HEK293T (cell line): ENCODE results near the gene MACROD1.

Experiments
- CTCF ChIA-PET: fragments of 350-600 bp; formaldehyde crosslinking; extraction: SDS; loops from one replicate; lab custom pipeline; 2021; ENCODE audit warnings: antibody characterized with exemption, inconsistent platforms; lab: Yijun Ruan, JAX
- POLR2A ChIA-PET: fragments of 350-600 bp; formaldehyde crosslinking; extraction: SDS; loops from one replicate; lab custom pipeline; 2020; ENCODE audit warnings: antibody characterized with exemption, inconsistent platforms; lab: Yijun Ruan, JAX
- DNase-seq: peaks from one replicate; pipeline ENCODE4 v3.0.0; 2012; ENCODE audit warnings: mixed read lengths; ENCODE audit errors: extremely low spot score
- ARNT ChIP-seq: fragments of 450-650 bp; IDR thresholded peaks from 2 replicates; pipeline ENCODE4 v1.6.1; 2017; ENCODE audit warnings: mild to moderate bottlenecking
- BHLHE40 ChIP-seq: fragments of 450-650 bp; IDR thresholded peaks from 2 replicates; pipeline ENCODE4 v1.6.1; 2016; ENCODE audit warnings: mild to moderate bottlenecking, moderate library complexity, borderline replicate concordance
- CTBP1 ChIP-seq: fragments of 450-650 bp; IDR thresholded peaks from 2 replicates; pipeline ENCODE4 v1.6.1; 2016; ENCODE audit warnings: borderline replicate concordance
- ELF4 ChIP-seq: fragments of 450-650 bp; IDR thresholded peaks from 2 replicates; pipeline ENCODE4 v1.6.1; 2017; ENCODE audit warnings: antibody characterized with exemption
- FOXA1 ChIP-seq: fragments of 450-650 bp; IDR thresholded peaks from 2 replicates; pipeline ENCODE4 v1.6.1; 2016; ENCODE audit warnings: mild to moderate bottlenecking
- FOXK2 ChIP-seq: fragments of 450-650 bp; IDR thresholded peaks from 2 replicates; pipeline ENCODE4 v1.6.1; 2016; ENCODE audit warnings: mild to moderate bottlenecking
- FOXM1 ChIP-seq: fragments of 450-650 bp; IDR thresholded peaks from 2 replicates; pipeline ENCODE4 v1.6.1; 2017; ENCODE audit warnings: mild to moderate bottlenecking, borderline replicate concordance
- HDGF ChIP-seq: fragments of 450-650 bp; IDR thresholded peaks from 2 replicates; pipeline ENCODE4 v1.6.1; 2017; ENCODE audit warnings: antibody characterized with exemption, borderline replicate concordance
- L3MBTL2 ChIP-seq: fragments of 450-650 bp; conservative IDR thresholded peaks from 2 replicates; pipeline ENCODE4 v1.6.1; 2016; ENCODE audit warnings: mild to moderate bottlenecking
- LEF1 ChIP-seq: fragments of 450-650 bp; IDR thresholded peaks from 2 replicates; pipeline ENCODE4 v1.6.1; 2017; ENCODE audit warnings: mild to moderate bottlenecking, borderline replicate concordance
- NFRKB ChIP-seq: fragments of 450-650 bp; IDR thresholded peaks from 2 replicates; pipeline ENCODE4 v1.6.1; 2016; ENCODE audit warnings: mild to moderate bottlenecking, moderate library complexity
- PKNOX1 ChIP-seq: fragments of 450-650 bp; IDR thresholded peaks from 2 replicates; pipeline ENCODE4 v1.6.1; 2016
- SP1 ChIP-seq: fragments of 450-650 bp; IDR thresholded peaks from 2 replicates; pipeline ENCODE4 v1.6.1; 2017
- SUZ12 ChIP-seq: fragments of 450-650 bp; IDR thresholded peaks from 2 replicates; pipeline ENCODE4 v1.6.1; 2016; ENCODE audit warnings: mild to moderate bottlenecking
- TARDBP ChIP-seq: fragments of 450-650 bp; IDR thresholded peaks from 2 replicates; pipeline ENCODE4 v1.6.1; 2016
- ZNF384 ChIP-seq: fragments of 450-650 bp; IDR thresholded peaks from 2 replicates; pipeline ENCODE4 v1.6.1; 2016

MACROD1 gene

GRCh38 chr11:64028398-64029115, 137.4 kb downstream of the MACROD1 start:
- ChIA-PET CTCF (no interaction called here), POLR2A (no interaction called here)
- no peak for TF ChIP-seq PKNOX1
- TF ChIP-seq LEF1: no peak
- no peak for TF ChIP-seq ARNT
- peak; percentile 60 for DNase-seq

GRCh38 chr11:64027651-64028397, 138.1 kb downstream of the MACROD1 start:
- ChIA-PET POLR2A (no interaction called here), CTCF (no interaction called here)
- DNase-seq: no peak
- no peak for TF ChIP-seq SUZ12
- TF ChIP-seq ELF4: no peak
- TF ChIP-seq FOXK2: no peak
- no peak for TF ChIP-seq L3MBTL2
- no peak for TF ChIP-seq LEF1
- TF ChIP-seq NFRKB: no peak
- no peak for TF ChIP-seq ARNT
- TF ChIP-seq SP1: no peak
- TF ChIP-seq TARDBP: no peak

GRCh38 chr11:64026575-64027205, 139.2 kb downstream of the MACROD1 start:
- CTCF ChIA-PET: interaction anchor here (0.6 kb wide), 1 partner anchor 328 kb away, joined by 5 read pairs; no protein-coding TSS in a partner anchor
- no peak for DNase-seq
- POLR2A ChIA-PET: no interaction called here
- TF ChIP-seq ZNF384 (no peak), SP1 (no peak), HDGF (no peak), ELF4 (no peak), FOXK2 (no peak), FOXM1 (no peak), BHLHE40 (no peak), FOXA1 (no peak), NFRKB (no peak), ARNT (no peak), SUZ12 (no peak), CTBP1 (no peak), PKNOX1 (no peak), TARDBP (no peak)

- ChIA-PET CTCF (no interaction called here), POLR2A (interaction anchor here (1.0 kb wide), 1 partner anchor 11 kb away, joined by 4 read pairs; no protein-coding TSS in a partner anchor)
- TF ChIP-seq HDGF (no peak), PKNOX1 (no peak), ELF4 (no peak), CTBP1 (no peak), ZNF384 (no peak), ARNT (no peak), LEF1 (no peak), L3MBTL2 (no peak), BHLHE40 (no peak), FOXM1 (no peak), SUZ12 (no peak), TARDBP (no peak), FOXA1 (no peak), FOXK2 (no peak), NFRKB (no peak), SP1 (no peak)
- DNase-seq: no peak
Observed at GRCh38 chr11:64025205-64025604, 140.7 kb downstream of the MACROD1 start.

- POLR2A ChIA-PET: no interaction called here
- TF ChIP-seq ELF4 (no peak), FOXM1 (no peak), L3MBTL2 (no peak), FOXK2 (no peak), ZNF384 (no peak), LEF1 (no peak), BHLHE40 (no peak), SUZ12 (no peak), NFRKB (no peak), TARDBP (no peak)
- DNase-seq: no peak
- CTCF ChIA-PET: no interaction called here
Observed at GRCh38 chr11:64023712-64024710, 141.9 kb downstream of the MACROD1 start.
